Measurements from ENCODE around the gene ACTC1. TPM values are rescaled to one million over a fixed set of nuclear protein-coding genes. Genes with fewer than 3 reads are reported as not detected.

The ACTC1 gene
- total RNA-seq, 1 experiment from 2014 or later: not detected

- intact Hi-C loops (cut with micrococcal nuclease; ENCODE audit: unreplicated experiment): no loop called here
- in situ Hi-C loops (cut with HindIII; ENCODE audit: low pct_unique_long_range_greater_than_20kb, low sequenced_read_pairs): no loop called here
- Histone ChIP-seq H3K27me3 (ENCODE audit: control insufficient read depth, insufficient read depth, low read length) (peaks cover 20% of the 10 kb centered on the region), H3K27ac (ENCODE audit: low read length) (no peak overlapping the region), H3K9me3 (ENCODE audit: control insufficient read depth, insufficient read depth, low read depth, low read length) (no peaks in the 10 kb centered on the region), H3K4me3 (ENCODE audit: low read depth in 2 of 2, low read length in 2 of 2) (no peak overlapping the region), H3K36me3 (ENCODE audit: control insufficient read depth, insufficient read depth, low read length) (no peaks in the 10 kb centered on the region), H3K4me1 (ENCODE audit: control insufficient read depth, insufficient read depth, low read length) (no peaks in the 10 kb centered on the region)
- POLR2A ChIA-PET: no interaction called here
- no TSS peak for BruUV-seq (replicated peaks)
- ATAC-seq (no peak), DNase-seq (ENCODE audit: low read depth, low spot score) (no peak)
- no peak for TF ChIP-seq REST (IDR thresholded peaks at IDR 0.05; ENCODE audit: insufficient read depth in 1 of 2, low read depth in 2 of 2, low read length in 1 of 2)
- no peak for TF ChIP-seq SIN3A (IDR thresholded peaks at IDR 0.05; ENCODE audit: borderline replicate concordance, insufficient read depth, low read depth, low read length)
- no peak for TF ChIP-seq CTCF (IDR thresholded peaks at IDR 0.05)
- TF ChIP-seq POLR2AphosphoS5 (IDR thresholded peaks at IDR 0.05; ENCODE audit: low read depth, low read length): no peak
- TF ChIP-seq TCF7L2 (IDR thresholded peaks at IDR 0.05; ENCODE audit: low read depth, low read length): no peak
- CTCF ChIA-PET: interaction anchor here (0.7 kb wide), 1 partner anchor 21 kb away, joined by 3 read pairs; no protein-coding TSS in a partner anchor
Observed at GRCh38 chr15:34773013-34773412, 22.3 kb downstream of the ACTC1 start.

- ChIA-PET POLR2A (no interaction called here), CTCF (no interaction called here)
- TF ChIP-seq REST (IDR thresholded peaks at IDR 0.05; ENCODE audit: insufficient read depth in 1 of 2, low read depth in 2 of 2, low read length in 1 of 2) (no peak), CTCF (IDR thresholded peaks at IDR 0.05) (no peak), POLR2AphosphoS5 (IDR thresholded peaks at IDR 0.05; ENCODE audit: low read depth, low read length) (no peak), TCF7L2 (IDR thresholded peaks at IDR 0.05; ENCODE audit: low read depth, low read length) (no peak)
- Histone ChIP-seq H3K27ac (ENCODE audit: low read length) (no peak overlapping the region), H3K4me1 (ENCODE audit: control insufficient read depth, insufficient read depth, low read length) (no peaks in the 10 kb centered on the region), H3K36me3 (ENCODE audit: control insufficient read depth, insufficient read depth, low read length) (no peaks in the 10 kb centered on the region), H3K27me3 (ENCODE audit: control insufficient read depth, insufficient read depth, low read length) (peaks cover 20% of the 10 kb centered on the region), H3K9me3 (ENCODE audit: control insufficient read depth, insufficient read depth, low read depth, low read length) (no peaks in the 10 kb centered on the region), H3K4me3 (ENCODE audit: low read depth in 2 of 2, low read length in 2 of 2) (no peak overlapping the region)
- DNase-seq (ENCODE audit: low read depth, low spot score) (no peak), ATAC-seq (no peak)
- BruUV-seq (replicated peaks): no TSS peak
- intact Hi-C loops (cut with micrococcal nuclease; ENCODE audit: unreplicated experiment) (no loop called here), in situ Hi-C loops (cut with HindIII; ENCODE audit: low pct_unique_long_range_greater_than_20kb, low sequenced_read_pairs) (no loop called here)
Observed at GRCh38 chr15:34772312-34772711, 23.0 kb downstream of the ACTC1 start.

Measured in Panc1 (cell line).